Gastrocnemius medialis (tissue), 4 donors: ENCODE results near the gene FBXO33.

Experiments used
- CTCF ChIP-seq, 5 experiments: fragments of 450-650 bp in 3 of 5; fragments of 200-600 bp in 2 of 5; sonication (generic) in 2 of 5; IDR thresholded peaks in 4 of 5; conservative IDR thresholded peaks in 1 of 5; 1 replicate in 4 of 5; 2 replicates in 1 of 5; pipeline ENCODE4 v1.5.1; 2016 to 2019; ENCODE audit warnings: antibody characterized with exemption in 5 of 5, mild to moderate bottlenecking in 3 of 5, moderate library complexity in 3 of 5
- POLR2A ChIP-seq, 2 donors: fragments of 450-650 bp; IDR thresholded peaks; one replicate each; pipeline ENCODE4 v1.6.1; 2017; ENCODE audit warnings: antibody characterized with exemption in 2 of 2, mild to moderate bottlenecking in 2 of 2, moderate library complexity in 2 of 2

- TF ChIP-seq CTCF (IDR thresholded peaks at IDR 0.05 in 4 of 5, conservative IDR thresholded peaks at IDR 0.05 in 1 of 5): no peak
- no peak for TF ChIP-seq POLR2A (IDR thresholded peaks at IDR 0.05)
These were observed 10.1 kb upstream of the FBXO33 start for GRCh38 chr14:39442293-39442692.
